Activated T-cell treated with anti-CD3 and anti-CD28 coated beads, Interleukin-2, amount 50 U/mL, for 48 hours (primary cell): ENCODE measurements around the gene IGF2.
"Not testable (repeated sequence)": the region's sequence is repeated elsewhere in the genome, so short reads cannot be mapped to it uniquely, and the experiment has no call there.

Source experiments
- DNase-seq, 2 experiments: peaks; one replicate each; pipeline ENCODE4 v3.0.0-alpha.2; 2020

The IGF2 gene, protein sequence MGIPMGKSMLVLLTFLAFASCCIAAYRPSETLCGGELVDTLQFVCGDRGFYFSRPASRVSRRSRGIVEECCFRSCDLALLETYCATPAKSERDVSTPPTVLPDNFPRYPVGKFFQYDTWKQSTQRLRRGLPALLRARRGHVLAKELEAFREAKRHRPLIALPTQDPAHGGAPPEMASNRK

GRCh38 chr11:2139123-2139521, at the start of gene IGF2:
Gene IGF2 (minus strand): TSS chr11:2139389. CDS start chr11:2135523, 3,866 bp downstream.
- DNase-seq: no peak

DNA sequence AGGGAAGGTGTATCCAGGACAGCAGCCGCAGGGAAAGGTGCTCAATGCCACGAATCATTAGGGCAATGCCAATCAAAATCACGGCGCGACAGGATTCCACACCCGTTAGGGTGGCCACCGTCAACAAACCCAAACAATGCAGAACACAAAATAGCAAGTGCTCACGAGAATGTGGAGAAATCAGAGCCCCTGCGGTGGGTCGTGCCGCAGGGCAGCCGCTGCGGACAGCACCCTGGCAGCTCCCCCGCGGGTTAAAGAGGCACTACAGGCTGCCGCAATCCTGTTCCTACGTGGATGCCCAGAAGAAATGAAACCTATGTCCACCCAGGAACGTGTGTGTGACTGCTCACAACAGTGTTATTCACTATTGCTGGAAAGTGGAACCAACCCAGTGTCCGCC, 49.6 kb upstream of the IGF2 start:
- no peak for DNase-seq

DNA sequence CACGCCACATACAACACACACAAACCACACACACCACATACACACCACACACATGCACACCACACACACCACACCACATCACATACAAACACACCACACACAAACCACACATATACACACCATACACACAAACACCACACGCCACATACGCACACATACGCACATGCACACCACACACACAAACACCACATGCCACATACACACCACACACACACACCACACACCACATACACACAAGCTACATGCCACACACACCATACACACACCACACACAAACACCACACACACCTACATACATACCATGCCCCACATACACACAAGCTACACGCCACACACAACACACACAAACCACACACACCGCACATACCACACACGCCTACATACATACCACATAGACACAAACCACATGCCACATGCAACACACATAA, 48.1 kb upstream of the IGF2 start:
- DNase-seq: no peak

DNA sequence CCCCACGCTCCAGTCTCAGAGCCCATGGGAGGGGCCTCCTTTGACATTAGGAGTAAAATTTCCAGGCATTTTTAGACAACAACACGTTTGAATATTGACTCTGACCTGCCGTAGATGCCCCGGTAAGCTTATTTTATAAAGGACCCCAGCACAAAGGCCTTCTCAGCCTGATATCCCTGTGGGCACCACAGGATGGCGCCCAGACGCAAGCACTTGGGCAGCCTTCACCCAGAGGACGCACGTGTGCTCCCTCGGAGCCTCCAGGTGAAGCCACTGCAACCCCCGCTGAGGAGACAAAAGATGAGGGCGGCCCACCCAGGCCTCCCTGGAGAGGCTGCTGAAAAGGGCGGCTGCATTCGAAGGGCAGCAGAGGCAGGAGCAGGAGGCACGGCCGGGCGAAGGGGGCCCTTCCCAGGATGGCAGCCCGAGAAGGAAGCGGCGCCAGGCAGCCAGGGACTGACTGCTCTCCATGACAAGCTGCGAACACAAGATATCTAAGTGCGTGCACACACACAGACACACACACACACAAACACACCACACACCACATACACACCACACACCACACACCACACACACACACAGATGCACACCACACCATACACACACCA, 47.6 kb upstream of the IGF2 start:
- peak; percentile 58 to 67 for DNase-seq

- DNase-seq: no peak
These were observed 46.3 kb upstream of the IGF2 start for GRCh38 chr11:2185324-2186085.

- no peak for DNase-seq
These were observed 43.7 kb upstream of the IGF2 start for GRCh38 chr11:2182692-2183474.

GRCh38 chr11:2182075-2182474, 42.9 kb upstream of the IGF2 start:
- no peak for DNase-seq

DNA sequence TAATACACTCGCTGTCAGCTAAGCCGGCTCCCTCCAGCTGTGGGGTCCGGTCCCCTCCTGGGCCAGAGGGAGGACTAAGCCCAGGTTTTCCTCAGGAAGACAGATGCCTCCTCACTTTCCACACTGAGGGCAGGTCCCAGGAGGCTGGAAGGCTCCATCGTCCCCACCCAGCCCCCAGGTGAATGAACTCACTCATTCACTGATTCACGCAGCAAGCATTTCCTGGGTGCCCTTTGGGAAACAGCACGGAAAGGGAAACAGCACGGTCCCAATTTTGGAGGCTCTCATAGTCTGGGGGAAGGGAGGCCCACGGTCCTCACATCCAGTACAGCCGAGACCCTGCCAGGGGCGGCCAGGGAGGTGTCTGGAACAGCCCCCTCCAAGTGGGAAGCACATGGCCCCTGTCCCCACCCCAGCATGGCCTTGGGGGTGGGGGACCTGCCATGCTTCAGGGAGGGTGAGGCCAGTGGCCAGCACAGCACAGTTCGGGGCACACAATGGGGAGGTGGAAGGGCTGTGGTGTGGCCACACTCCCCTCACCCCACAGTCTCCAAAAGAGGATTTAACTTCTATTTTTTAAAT, 41.7 kb upstream of the IGF2 start:
- DNase-seq: no peak

GRCh38 chr11:2180347-2180746, 41.2 kb upstream of the IGF2 start:
- no peak for DNase-seq

GRCh38 chr11:2179516-2179915, 40.3 kb upstream of the IGF2 start:
- DNase-seq: no peak

GRCh38 chr11:2178906-2179494, 39.8 kb upstream of the IGF2 start:
- DNase-seq: no peak

GRCh38 chr11:2178055-2178773, 39.0 kb upstream of the IGF2 start:
- DNase-seq: not testable (repeated sequence)

DNA sequence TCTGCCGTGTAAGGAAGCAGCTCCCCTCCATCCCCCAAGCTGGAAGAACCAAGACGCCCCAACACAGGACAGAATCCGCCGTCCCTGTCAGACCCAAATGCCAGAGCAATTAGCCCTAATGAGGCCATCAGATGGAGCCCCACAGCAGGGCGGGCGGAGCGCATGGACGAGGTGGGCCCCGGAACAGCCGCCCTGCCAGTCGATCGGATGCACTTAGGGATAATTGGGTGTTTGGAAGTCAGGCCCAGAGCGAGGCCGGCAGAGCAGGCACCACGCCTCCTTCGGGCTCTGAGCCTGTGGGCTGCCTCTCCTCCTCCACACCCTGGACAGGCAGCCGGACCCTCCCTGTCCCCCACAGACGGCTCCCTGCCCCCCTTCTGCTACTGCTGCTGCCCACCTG, 37.9 kb upstream of the IGF2 start:
- DNase-seq: no peak

DNA sequence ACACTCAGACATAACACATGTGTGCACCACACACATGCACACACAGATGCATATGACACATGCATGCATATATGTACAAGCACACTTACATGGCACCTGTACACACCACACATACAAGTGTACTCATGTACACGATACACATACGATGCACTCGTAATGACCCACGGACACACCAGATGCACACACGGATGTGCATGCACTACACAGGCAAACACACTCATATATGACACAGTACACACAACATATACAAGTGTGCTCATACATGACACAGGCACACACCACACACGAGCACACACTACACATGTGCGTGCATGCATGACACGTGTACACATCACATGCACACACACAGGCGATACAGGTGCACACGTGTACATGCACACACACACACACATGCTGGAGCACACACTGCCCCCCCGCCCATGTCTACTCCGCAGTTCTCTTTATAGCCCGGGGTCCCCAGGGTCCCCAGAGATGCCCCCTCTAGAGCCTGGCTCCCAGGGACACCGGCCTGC, 37.3 kb upstream of the IGF2 start:
- no peak for DNase-seq

- DNase-seq: no peak
These were observed 36.5 kb upstream of the IGF2 start for GRCh38 chr11:2175659-2176058.

DNA sequence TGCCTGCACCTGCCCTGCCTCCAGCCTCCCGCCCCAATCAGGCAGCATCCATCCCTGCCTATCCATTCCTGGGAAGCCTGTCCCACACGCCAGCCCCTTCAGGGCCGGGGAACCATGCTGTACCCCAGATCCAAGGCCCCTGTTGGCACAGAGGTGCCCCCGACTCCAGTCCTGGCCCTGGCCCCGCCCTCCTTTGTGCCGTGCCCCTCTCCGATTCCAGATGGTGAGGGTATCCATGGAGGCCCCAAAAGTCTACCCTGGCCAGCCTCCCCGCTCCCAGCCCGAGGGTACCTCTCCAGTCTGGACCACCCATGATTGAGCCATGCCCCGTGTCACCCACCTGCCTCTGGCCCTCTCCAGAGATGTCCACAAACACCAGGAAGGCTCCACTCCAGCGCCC, 35.2 kb upstream of the IGF2 start:
- no peak for DNase-seq

DNA sequence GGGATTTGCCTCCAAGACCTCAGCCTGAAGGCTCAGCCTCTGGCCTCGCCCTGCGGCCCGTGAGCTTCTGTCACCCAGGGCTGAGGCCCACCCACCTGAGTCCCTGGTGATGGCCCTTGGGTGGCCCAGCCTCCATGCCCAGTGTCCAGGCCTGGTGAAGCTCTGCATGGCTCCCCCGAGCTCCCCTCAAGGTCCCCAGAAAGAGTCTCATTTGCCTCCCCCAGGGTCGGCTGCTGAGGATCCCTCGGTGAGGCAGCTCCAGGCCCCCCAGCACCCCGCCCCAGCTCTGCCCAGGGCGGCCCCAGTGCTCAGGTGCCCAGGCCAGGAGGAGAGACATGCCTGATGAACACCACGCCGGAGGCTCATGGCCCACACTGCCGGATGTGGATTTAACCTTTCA, 34.6 kb upstream of the IGF2 start:
- DNase-seq: no peak

GRCh38 chr11:2173150-2173693, 34.0 kb upstream of the IGF2 start:
- no peak for DNase-seq

- no peak for DNase-seq
These were observed 33.5 kb upstream of the IGF2 start for GRCh38 chr11:2172676-2173075.

DNA sequence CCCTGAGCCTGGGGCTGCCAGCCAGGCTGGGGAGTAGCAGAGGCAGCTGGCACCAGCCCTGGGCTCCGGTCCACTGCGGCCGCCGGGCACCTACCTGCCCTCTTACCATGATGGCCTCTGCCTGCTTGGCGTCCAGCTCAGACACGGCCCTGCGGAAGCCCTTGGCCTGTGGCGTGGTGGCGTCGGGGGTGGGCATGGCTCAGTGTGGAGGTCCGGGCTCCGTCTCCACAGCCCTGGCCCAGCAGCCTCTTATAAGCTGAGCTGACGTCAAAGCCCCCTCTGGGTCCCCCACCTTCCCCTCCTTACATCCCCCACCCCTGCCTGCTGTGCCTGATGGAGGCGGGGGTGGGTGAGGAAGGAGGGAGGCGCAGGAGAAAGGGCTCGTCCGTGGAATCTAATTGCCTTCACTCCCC, 32.4 kb upstream of the IGF2 start, which contains the start of gene TH:
Gene TH, minus strand, starts transcription at position 225 of the 413 bp plus-strand sequence. Its CDS starts 29 bp downstream, at position 196.
- DNase-seq: no peak
